ENCODE results near the gene C3.
"Not testable (repeated sequence)": the region's sequence is repeated elsewhere in the genome, so short reads cannot be mapped to it uniquely, and the experiment has no call there.

Gene C3

DNA sequence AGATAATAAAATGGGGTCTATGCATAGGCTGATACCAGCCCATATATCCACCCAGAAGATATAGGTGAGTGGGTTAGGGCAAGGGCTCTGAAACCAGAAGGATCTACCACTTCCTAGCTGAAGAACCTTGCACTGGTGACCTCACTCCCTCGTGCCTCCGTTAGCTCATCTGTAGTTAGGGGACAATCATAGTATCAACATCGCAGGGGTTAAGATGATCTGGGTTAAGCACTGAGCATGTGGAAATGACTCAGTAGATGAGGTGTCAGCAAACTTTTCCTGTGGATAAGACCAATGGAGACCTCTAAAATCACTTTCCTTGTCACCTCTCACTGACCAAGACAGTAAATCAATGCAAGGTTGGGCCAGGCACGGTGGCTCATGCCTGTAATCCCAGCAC is 81.0 kb downstream of the C3 start:
- ChIA-PET POLR2A (interaction anchor here (0.6 kb wide), 1 partner anchor 109 kb away, joined by 3 read pairs; the partner anchor contains the start of gene TNFSF9), CTCF (interaction anchor here (1.7 kb wide), 1 partner anchor 9 kb away, joined by 5 read pairs; no protein-coding TSS in a partner anchor)
- TF ChIP-seq CTCF (IDR thresholded peaks at IDR 0.05; ENCODE audit: control extremely low read depth, extremely low read depth, low read depth, missing control alignments): no peak
- DNase-seq (ENCODE audit: extremely low spot score): no peak

GRCh38 chr19:6633456-6633813 is 87.0 kb downstream of the C3 start:
- DNase-seq (ENCODE audit: extremely low spot score): not testable (repeated sequence)
- POLR2A ChIA-PET: interaction anchor here (1.0 kb wide), 1 partner anchor 96 kb away, joined by 4 read pairs; no protein-coding TSS in a partner anchor
- CTCF ChIA-PET: interaction anchor here (0.6 to 3.7 kb wide), 34 partner anchors 8 to 235 kb away, joined by 3 to 40 read pairs (median 4); partner anchors contain the start of genes GPR108, TNFSF14 and VAV1

- ChIA-PET CTCF (interaction anchor here (0.6 to 3.7 kb wide), 40 partner anchors 8 to 235 kb away, joined by 3 to 40 read pairs (median 4); partner anchors contain the start of genes GPR108, TNFSF14 and VAV1), POLR2A (interaction anchor here (1.0 kb wide), 1 partner anchor 96 kb away, joined by 4 read pairs; no protein-coding TSS in a partner anchor)
- TF ChIP-seq CTCF (IDR thresholded peaks at IDR 0.05; ENCODE audit: control extremely low read depth, extremely low read depth, low read depth, missing control alignments): peak; percentile 77
- not testable (repeated sequence) for DNase-seq (ENCODE audit: extremely low spot score)
Measured at GRCh38 chr19:6632747-6633455, 87.5 kb downstream of the C3 start.

DNA sequence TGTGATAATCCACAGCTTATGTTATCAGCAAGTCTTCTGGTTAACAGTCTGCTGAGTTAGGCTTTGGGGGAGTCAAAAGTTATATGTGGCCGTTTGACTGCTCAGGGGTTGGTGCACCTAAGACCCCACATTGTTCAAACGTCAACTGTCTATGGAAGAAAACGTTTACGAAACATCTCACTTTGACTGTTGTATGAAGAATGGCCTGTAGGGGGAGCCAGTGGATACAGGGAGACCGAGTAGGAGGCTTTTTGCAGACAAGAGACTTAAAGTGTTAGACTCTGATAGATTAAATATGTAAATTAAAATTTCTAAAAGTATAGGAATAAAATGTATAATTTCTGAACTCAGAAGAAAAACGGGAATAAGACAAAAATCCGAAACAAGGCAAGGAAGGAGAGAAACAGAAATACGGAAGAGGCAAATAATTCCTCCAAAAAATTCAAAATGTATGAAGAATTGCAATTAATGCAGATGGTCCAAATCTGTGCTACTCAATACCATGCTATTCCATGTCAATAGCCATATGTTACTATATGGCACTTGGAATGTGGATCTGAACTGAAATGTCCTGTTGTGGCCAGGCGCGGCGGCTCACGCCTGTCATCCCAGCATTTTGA is 88.3 kb downstream of the C3 start:
- POLR2A ChIA-PET: interaction anchor here (0.8 kb wide), 1 partner anchor 102 kb away, joined by 3 read pairs; the partner anchor contains the start of gene TNFSF9
- CTCF ChIA-PET: interaction anchor here (0.6 to 3.7 kb wide), 50 partner anchors 9 to 240 kb away, joined by 3 to 40 read pairs (median 4); partner anchors contain the start of genes DENND1C, GPR108 and VAV1
- peak; percentile 69 for DNase-seq (ENCODE audit: extremely low spot score)
- TF ChIP-seq CTCF (IDR thresholded peaks at IDR 0.05; ENCODE audit: control extremely low read depth, extremely low read depth, low read depth, missing control alignments): peak; percentile 81

Measured in GM10248 (cell line).